ENCODE measurements around the gene FAM174B.
A peak's percentile ranks its signal among the peaks of the same experiment; 100 is the strongest.

The FAM174B gene

GRCh38 chr15:92624401-92624991 lies 31.1 kb downstream of the FAM174B start:
- peak in 1 of 2 donors; percentile 36 for DNase-seq
- H3K27ac ChIP-seq: peak overlapping the region; percentile 20 to 36
- H3K4me1 ChIP-seq: peaks cover 0 to 37% (median 20%) of the 10 kb centered on the region in 4 donors
- no peaks in the 10 kb centered on the region for H3K27me3 ChIP-seq
- TF ChIP-seq, protein P1, sequence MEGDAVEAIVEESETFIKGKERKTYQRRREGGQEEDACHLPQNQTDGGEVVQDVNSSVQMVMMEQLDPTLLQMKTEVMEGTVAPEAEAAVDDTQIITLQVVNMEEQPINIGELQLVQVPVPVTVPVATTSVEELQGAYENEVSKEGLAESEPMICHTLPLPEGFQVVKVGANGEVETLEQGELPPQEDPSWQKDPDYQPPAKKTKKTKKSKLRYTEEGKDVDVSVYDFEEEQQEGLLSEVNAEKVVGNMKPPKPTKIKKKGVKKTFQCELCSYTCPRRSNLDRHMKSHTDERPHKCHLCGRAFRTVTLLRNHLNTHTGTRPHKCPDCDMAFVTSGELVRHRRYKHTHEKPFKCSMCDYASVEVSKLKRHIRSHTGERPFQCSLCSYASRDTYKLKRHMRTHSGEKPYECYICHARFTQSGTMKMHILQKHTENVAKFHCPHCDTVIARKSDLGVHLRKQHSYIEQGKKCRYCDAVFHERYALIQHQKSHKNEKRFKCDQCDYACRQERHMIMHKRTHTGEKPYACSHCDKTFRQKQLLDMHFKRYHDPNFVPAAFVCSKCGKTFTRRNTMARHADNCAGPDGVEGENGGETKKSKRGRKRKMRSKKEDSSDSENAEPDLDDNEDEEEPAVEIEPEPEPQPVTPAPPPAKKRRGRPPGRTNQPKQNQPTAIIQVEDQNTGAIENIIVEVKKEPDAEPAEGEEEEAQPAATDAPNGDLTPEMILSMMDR (IDR thresholded peaks at IDR 0.05): no peak
- intact Hi-C loops (cut with DNase I; ENCODE audit: low total_unique reads): no loop called here
- no peaks in the 10 kb centered on the region for H3K9me3 ChIP-seq
- peak overlapping the region in 1 of 2 donors; percentile 20 for H3K4me3 ChIP-seq
- H3K36me3 ChIP-seq: peaks cover 0 to 1% (median 0%) of the 10 kb centered on the region in 3 donors

DNA sequence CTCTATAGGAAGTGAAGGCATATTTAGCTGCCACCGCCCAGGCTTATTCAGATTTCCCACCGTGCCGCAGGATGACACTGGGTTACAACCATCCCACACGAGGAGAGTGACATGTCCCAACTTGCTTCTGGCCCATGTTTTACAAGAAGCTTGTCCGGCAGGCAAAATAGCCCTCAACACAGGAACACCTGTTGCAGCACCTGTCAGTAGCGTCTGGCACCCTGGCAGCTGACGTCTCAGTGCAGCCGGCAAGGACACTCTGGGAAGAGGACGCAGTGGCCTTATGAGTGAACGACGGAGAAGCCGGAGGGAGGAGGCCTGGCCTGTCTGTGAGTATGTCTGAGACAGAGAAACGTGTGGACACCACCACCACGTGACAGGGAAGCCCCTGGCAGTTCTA lies 32.1 kb downstream of the FAM174B start:
- peaks cover 0 to 42% (median 21%) of the 10 kb centered on the region in 4 donors for H3K4me1 ChIP-seq
- intact Hi-C loops (cut with DNase I; ENCODE audit: low total_unique reads): no loop called here
- TF ChIP-seq, protein P1 (IDR thresholded peaks at IDR 0.05): no peak
- peak in 1 of 2 donors; percentile 17 for DNase-seq
- H3K9me3 ChIP-seq: no peaks in the 10 kb centered on the region
- no peaks in the 10 kb centered on the region for H3K27me3 ChIP-seq
- no peak overlapping the region for H3K27ac ChIP-seq
- H3K36me3 ChIP-seq: no peaks in the 10 kb centered on the region
- H3K4me3 ChIP-seq: no peak overlapping the region

DNA sequence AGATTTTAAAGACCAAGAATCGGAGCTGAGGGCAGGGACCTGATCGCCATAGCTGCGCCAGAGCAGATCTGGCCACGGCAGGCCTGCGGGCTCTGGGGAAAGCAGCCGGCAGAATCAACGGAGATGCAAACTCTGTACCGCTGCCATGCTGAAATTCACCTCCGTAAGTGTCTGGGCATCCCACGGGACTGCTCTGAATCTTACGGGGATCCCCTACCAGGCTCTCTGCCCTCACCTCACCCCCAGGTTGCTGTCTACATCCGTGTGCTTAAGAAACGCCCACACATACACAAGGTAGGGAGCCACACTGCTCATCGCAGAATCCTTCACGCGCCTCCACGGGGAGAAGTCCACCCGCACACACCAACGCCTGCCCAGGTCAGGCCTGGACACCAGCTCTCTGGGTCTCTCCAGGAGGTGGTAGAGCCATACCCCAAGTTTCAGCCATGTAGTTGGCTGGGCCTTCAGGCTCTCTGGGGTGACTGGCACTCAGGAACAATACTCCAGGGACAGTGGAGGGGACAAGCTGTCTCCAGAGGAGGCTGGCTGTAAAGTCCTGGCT lies 33.5 kb downstream of the FAM174B start:
- intact Hi-C loops (cut with DNase I; ENCODE audit: low total_unique reads): no loop called here
- DNase-seq: peak in 1 of 2 donors; percentile 52
- peaks cover 0 to 51% (median 25%) of the 10 kb centered on the region in 4 donors for H3K4me1 ChIP-seq
- H3K9me3 ChIP-seq: no peaks in the 10 kb centered on the region
- H3K4me3 ChIP-seq: no peak overlapping the region
- H3K36me3 ChIP-seq: no peaks in the 10 kb centered on the region
- no peaks in the 10 kb centered on the region for H3K27me3 ChIP-seq
- H3K27ac ChIP-seq: no peak overlapping the region
- TF ChIP-seq, protein P1 (IDR thresholded peaks at IDR 0.05): no peak

- Histone ChIP-seq H3K4me3 (no peak overlapping the region), H3K27me3 (no peaks in the 10 kb centered on the region), H3K9me3 (no peaks in the 10 kb centered on the region), H3K4me1 (peaks cover 0 to 52% (median 25%) of the 10 kb centered on the region in 4 donors), H3K27ac (no peak overlapping the region), H3K36me3 (no peaks in the 10 kb centered on the region)
- TF ChIP-seq, protein P1 (IDR thresholded peaks at IDR 0.05): no peak
- DNase-seq: no peak
- intact Hi-C loops (cut with DNase I; ENCODE audit: low total_unique reads): no loop called here
Measured at GRCh38 chr15:92620991-92621390, 34.6 kb downstream of the FAM174B start.

DNA sequence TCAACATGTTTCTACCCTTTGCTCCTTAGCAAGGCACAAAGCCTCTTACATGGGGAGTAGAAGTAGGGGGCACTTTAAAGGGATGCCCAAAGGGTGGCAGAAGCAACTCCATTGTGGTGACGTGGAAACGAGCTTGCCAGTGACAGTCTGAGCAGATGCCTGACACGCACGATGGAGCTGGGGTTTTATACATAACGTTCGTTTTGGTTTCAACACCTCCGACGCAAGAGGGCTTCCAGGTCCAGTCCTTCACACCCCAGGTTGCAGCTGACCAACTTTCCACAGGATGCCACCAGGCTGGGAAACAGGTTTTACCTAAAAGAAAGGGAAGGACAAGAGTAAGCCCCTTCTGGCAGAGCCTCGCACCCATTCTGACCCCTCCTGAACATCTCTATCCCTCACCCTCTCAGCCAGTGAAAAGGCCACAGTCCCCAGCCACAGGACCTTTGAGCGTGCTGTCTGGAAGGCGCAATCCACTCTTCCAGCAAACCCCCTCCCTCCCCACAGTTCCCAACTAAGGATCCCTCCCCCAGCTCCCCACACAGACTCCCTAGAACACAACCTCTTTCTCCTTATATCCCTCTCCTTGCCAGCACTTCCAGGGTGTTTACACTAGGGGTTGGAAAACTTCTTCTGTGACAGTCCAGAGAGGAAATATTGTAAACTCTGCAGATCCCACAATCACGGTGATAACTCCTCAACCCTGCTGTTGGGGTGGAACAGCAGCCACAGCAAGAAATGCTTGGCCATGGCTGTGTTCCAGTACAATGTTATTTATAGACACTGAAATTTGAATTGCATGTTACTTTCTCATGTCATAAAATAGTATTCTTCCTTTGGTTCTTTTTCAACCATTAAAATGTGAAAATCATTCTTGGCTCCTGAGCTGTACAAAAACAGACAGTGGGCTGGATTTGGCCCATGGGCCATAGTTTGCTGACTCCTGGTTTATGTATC lies 36.2 kb downstream of the FAM174B start:
- no peaks in the 10 kb centered on the region for H3K36me3 ChIP-seq
- peak overlapping the region; percentile 29 to 34 for H3K27ac ChIP-seq
- TF ChIP-seq, protein P1 (IDR thresholded peaks at IDR 0.05): no peak
- H3K9me3 ChIP-seq: no peaks in the 10 kb centered on the region
- H3K4me1 ChIP-seq: peaks cover 0 to 41% (median 16%) of the 10 kb centered on the region in 4 donors
- DNase-seq: peak in 1 of 2 donors; percentile 52
- no peak overlapping the region for H3K4me3 ChIP-seq
- no peaks in the 10 kb centered on the region for H3K27me3 ChIP-seq
- intact Hi-C loops (cut with DNase I; ENCODE audit: low total_unique reads): loop anchor here (10.0 kb wide), 1 partner anchor 95 kb away; no protein-coding TSS in a partner anchor
